ENCODE data around the gene LPP. TPM values are rescaled to one million over a fixed set of nuclear protein-coding genes. Genes with fewer than 3 reads are reported as not detected.

LPP gene
- total RNA-seq, 1 experiment from 2014 or later = 54.0 TPM

DNA sequence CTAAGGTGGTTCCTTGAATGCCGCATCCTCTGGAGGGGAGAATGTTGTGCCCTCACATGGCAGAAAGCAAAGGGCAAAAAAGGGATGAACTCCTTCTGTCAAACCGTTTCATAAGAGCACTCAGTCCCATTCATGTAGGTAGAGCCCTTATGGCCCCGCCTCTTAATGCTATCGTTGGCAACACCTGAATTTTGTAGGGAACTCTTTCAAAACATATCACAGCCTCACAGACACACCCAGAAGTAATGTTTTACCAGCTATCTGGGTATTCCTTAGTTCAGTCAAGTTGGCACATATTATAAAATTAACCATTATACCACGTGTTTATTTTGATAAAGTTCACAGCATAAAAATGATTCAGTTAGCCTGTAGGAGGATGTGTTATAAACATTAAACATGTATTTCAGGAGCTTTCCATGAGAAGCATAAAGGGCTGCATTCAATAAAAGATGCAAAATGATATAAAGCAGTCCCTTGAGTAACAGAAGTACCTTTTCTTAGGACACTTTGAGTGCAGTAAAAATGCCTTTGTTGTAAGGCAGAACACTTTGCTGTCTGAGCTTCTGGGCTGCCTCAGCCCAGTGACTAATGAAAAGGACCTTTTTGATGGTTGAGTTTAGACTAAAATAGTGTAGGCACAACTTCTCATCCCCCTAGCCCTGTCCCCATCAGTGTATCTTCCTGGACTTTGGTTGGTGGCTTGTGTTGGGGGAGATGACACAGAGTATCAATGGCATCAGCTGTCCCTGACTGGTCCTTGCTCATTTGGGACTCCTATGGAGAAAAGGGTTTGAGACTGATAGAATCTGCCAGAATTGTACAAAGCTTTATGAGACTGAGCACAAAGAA is 754.3 kb downstream of the LPP start:
- ChIA-PET RAD21 (ENCODE audit: low non-redundant PET in 1 of 2, low total read pairs in 2 of 2, uncharacterized antibody in 2 of 2, unreplicated experiment in 2 of 2) (no interaction called here), POLR2A (interaction anchor here (0.6 kb wide), 1 partner anchor 12 kb away, joined by 3 read pairs; no protein-coding TSS in a partner anchor), CTCF (no interaction called here)
- no peaks in the 10 kb centered on the region; a peak in 1 of 4 replicates for H3K4me1 ChIP-seq (ENCODE audit: control insufficient read depth in 1 of 2, insufficient read depth in 2 of 2, low read length in 2 of 2)
- no peaks in the 10 kb centered on the region for H3K79me2 ChIP-seq (ENCODE audit: insufficient read depth, low read length)
- no peaks in the 10 kb centered on the region for H4K20me1 ChIP-seq (ENCODE audit: insufficient read depth)
- no peak overlapping the region for H3K27ac ChIP-seq (ENCODE audit: low read depth, low read length)
- no peaks in the 10 kb centered on the region; a peak in 1 of 4 replicates for H3K9me3 ChIP-seq (ENCODE audit: control insufficient read depth in 1 of 2, insufficient read depth in 1 of 2, low read depth in 1 of 2, low read length in 2 of 2)
- H3K9ac ChIP-seq (ENCODE audit: low read length) = no peak overlapping the region
- intact Hi-C loops (cut with micrococcal nuclease) = no loop called here
- DNase-seq (ENCODE audit: low read depth, low spot score) (no peak), ATAC-seq (no peak)
- no peak overlapping the region for H2AFZ ChIP-seq (ENCODE audit: low read depth, low read length, poor library complexity, severe bottlenecking)
- no peaks in the 10 kb centered on the region for H3K9me2 ChIP-seq (ENCODE audit: insufficient read depth)
- H3K27me3 ChIP-seq (ENCODE audit: insufficient read depth, low read length) = no peaks in the 10 kb centered on the region
- BruUV-seq (replicated peaks) = no TSS peak
- H3K4me3 ChIP-seq (replicated peaks in 1 of 2; ENCODE audit: low read depth in 1 of 2, low read length in 2 of 2) = no peak overlapping the region
- no peaks in the 10 kb centered on the region for H3K36me3 ChIP-seq (ENCODE audit: control insufficient read depth in 1 of 2, insufficient read depth in 2 of 2, low read length in 2 of 2)
- TF ChIP-seq ZFX (IDR thresholded peaks at IDR 0.05) = no peak
- no peak for TF ChIP-seq TCF7L2 (IDR thresholded peaks at IDR 0.05; ENCODE audit: borderline replicate concordance, extremely low read depth, insufficient read depth, insufficient read length)
- TF ChIP-seq, protein P1, sequence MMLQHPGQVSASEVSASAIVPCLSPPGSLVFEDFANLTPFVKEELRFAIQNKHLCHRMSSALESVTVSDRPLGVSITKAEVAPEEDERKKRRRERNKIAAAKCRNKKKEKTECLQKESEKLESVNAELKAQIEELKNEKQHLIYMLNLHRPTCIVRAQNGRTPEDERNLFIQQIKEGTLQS (IDR thresholded peaks at IDR 0.05) = no peak
- H3K4me2 ChIP-seq (ENCODE audit: low read length) = no peak overlapping the region

DNA sequence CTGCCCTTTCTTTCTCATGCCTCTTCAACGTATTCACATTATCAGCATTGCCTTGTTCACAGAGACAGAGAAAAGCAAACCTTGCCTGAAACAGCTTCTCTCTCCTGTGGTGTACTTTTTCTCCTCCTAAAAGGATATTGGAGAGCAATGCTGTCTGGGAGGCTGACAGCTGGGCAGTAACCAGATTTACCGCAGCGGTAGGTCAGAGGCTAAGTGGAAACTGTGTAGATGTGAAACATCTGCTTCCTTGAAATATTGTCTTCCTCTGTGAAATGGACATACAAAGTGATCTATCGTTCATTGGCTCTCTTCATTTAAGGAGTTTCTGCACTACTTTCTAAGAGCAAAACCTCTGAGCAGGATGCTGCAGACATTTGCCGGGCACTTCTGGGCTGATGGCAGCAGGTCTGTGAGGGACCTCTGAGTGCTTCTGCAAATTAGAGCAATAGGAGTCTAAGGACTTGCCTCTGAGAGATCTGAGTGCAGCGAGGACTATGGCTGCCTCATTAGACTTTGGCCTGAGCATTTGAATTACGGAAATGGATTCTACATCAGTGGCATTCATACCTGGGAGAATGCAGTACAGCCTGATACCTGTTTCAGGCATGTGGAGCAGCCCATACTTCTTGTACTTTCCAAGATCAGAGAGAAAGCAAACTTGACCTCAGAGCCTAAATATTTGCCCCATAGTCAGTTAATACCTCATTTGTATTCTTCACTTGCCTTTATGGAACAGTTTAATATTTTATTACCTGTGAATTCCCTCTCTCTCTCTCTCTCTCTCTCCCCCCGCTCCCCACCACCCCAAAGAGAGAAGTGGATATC is 757.3 kb downstream of the LPP start:
- no TSS peak for BruUV-seq (replicated peaks)
- CTCF ChIA-PET = no interaction called here
- Histone ChIP-seq H3K9ac (ENCODE audit: low read length) (no peak overlapping the region), H3K27me3 (ENCODE audit: insufficient read depth, low read length) (no peaks in the 10 kb centered on the region), H3K4me3 (replicated peaks in 1 of 2; ENCODE audit: low read depth in 1 of 2, low read length in 2 of 2) (no peak overlapping the region), H3K4me1 (ENCODE audit: control insufficient read depth in 1 of 2, insufficient read depth in 2 of 2, low read length in 2 of 2) (no peaks in the 10 kb centered on the region), H4K20me1 (ENCODE audit: insufficient read depth) (no peaks in the 10 kb centered on the region), H3K79me2 (ENCODE audit: insufficient read depth, low read length) (no peaks in the 10 kb centered on the region), H3K27ac (ENCODE audit: low read depth, low read length) (no peak overlapping the region), H2AFZ (ENCODE audit: low read depth, low read length, poor library complexity, severe bottlenecking) (no peak overlapping the region), H3K9me3 (ENCODE audit: control insufficient read depth in 1 of 2, insufficient read depth in 1 of 2, low read depth in 1 of 2, low read length in 2 of 2) (no peaks in the 10 kb centered on the region; a peak in 1 of 4 replicates), H3K9me2 (ENCODE audit: insufficient read depth) (no peaks in the 10 kb centered on the region), H3K36me3 (ENCODE audit: control insufficient read depth in 1 of 2, insufficient read depth in 2 of 2, low read length in 2 of 2) (no peaks in the 10 kb centered on the region), H3K4me2 (ENCODE audit: low read length) (no peak overlapping the region)
- RAD21 ChIA-PET (ENCODE audit: low non-redundant PET in 1 of 2, low total read pairs in 2 of 2, uncharacterized antibody in 2 of 2, unreplicated experiment in 2 of 2) = no interaction called here
- POLR2A ChIA-PET = no interaction called here
- DNase-seq (ENCODE audit: low read depth, low spot score) = no peak
- no peak for TF ChIP-seq TCF7L2 (IDR thresholded peaks at IDR 0.05; ENCODE audit: borderline replicate concordance, extremely low read depth, insufficient read depth, insufficient read length)
- intact Hi-C loops (cut with micrococcal nuclease) = no loop called here
- ATAC-seq = no peak
